NCI-H526 (cell line): Measurements from ENCODE around the gene UFD1.

Experiments
- DNase-seq, 2 experiments: peaks; one replicate each; lab custom pipeline; 2025; lab: John Stamatoyannopoulos, UW

UFD1 gene

DNA sequence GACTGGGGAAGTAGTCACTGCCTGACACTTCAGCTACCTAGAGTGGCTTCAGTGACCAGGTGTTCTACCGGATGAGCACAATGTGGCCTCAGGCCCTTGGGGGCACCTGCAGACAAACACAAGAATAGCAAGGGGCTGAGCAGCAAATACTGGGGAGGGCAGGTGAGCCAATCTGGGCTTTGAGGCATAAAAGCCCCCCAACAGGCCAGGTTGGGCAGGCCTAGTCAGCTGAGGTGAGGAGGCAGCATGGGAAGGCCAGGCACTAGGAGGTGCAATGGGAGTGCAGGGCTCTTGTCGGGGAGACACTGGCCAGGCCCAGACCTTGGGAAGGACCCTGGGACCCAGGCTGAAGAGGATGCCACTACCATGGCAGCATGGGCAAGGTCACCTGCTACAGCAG is 9.0 kb downstream of the UFD1 start:
- DNase-seq: no peak

DNA sequence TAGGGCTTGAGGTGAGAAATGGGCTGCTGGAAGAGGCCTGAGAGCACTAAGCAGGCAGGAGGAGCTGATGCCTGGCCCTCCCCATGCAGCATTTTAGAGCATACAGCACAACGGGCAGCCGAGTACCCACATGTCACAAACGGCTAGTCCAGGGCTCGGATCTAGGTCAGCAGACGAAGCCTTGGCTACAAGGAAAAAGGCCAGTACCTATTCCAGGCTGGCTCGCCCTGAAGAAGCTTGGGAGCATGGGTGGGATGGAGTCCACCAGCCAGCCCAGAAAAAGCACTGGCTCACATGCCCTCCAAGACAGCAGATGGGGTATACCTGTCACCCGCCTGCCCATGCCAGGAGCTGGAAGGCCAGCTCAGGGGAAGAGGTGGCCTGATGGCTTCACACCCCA is 9.6 kb downstream of the UFD1 start:
- DNase-seq: no peak

DNA sequence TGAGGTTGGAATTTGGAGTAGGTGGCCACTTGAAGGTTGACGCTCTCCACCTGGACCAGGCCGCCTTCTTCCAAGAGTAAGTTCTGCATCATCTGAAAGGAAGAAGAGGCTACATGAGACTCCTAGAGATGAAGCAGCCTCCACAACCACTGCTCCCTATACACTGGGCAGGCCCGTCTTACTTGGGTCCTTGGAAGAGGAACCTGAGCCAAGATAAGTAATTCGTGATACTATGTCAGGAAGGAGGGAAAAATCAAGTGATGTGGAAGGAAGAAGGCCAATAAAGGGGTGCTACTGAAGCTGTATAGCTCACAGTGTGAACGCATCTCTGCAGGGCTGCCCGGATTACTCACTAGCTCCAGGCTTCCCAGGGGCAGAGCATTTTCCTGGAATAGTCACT is 11.1 kb downstream of the UFD1 start:
- DNase-seq: no peak

DNA sequence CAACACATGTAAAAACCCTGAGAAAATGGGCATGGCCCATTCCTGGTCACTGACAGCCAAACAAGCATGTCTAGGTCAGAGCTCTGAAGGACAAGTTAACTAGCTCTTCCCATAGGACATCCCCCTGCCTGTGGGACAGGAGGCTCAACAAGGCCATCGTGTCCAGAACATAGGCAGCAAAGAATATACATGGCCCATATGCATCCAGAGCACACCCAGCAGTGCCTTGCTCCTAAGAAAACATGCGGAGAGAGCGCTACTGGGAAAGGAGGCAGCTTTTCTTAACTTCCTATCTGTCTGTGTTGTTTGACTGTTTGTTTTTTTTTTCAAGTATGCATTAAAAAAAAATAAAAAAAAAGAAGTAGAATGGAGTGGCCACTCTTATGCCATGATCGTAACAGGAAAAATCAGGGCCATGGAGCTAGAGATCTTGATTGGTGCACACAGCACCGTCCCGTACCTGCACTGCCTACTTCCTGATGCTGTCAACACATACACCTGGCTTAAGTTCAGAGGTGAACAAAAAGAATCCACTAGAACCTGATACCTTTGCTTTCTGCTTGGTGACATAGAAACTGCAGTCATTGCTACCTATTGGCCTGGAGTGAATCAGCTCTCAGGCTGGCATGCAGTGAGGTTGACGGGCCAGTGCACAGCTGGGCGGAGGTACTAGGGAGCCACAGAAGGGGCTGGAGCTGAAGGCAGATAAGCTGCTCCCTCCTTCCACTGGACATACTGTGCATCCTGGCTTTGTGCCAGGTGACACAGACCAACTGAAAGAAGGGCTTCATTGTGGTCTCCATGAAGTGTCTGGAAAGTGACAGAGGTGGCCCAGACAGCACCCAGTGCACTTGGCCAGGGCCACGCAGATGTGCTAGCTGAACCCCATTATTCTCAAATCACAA is 11.9 kb downstream of the UFD1 start:
- DNase-seq: no peak

DNA sequence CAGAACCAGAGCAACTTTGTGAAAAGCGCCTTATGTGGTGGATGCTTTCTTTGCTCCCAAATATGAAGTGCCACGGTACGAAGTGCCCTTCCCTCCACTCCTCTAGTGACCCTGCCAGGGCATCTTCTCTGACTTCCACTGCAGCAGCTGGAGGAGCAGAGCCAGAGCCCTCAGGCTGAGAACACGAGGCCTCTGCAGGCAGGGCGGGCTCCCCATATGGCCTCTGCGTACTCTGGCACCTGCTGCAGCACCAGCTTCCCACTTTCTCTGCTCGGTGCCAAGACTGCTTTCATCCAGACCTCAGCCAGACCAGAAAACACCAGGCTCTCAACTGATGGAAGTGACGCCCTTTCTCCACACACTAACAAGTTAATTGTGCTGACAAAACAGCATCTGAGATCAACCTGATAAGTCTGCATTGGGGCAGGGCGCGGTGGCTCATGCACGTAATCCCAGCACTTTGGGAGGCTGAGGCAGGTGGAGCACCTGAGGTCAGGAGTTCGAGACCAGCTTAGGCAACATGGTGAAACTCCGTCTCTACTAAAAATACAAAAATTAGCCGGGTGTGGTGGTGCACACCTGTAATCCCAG is 12.8 kb downstream of the UFD1 start:
- DNase-seq: no peak

DNA sequence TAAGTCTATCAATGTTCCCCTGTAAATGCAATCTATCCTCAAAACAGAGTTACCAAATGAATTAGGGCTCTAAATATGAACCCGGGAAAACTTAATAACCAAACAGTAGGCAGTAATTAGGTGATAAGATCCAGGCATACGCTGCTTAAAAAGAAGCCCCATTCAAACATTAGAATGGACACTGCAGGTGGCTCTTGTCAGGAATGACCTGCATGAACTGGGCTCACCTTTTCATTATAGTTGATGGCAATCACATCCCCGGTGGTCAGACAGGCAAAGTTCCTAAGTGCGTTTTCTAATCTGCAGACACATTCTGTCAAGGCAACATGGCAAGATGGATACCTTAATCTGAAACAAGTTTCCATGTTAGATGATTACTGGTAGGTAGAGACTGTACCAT is 14.0 kb downstream of the UFD1 start:
- no peak for DNase-seq

DNA sequence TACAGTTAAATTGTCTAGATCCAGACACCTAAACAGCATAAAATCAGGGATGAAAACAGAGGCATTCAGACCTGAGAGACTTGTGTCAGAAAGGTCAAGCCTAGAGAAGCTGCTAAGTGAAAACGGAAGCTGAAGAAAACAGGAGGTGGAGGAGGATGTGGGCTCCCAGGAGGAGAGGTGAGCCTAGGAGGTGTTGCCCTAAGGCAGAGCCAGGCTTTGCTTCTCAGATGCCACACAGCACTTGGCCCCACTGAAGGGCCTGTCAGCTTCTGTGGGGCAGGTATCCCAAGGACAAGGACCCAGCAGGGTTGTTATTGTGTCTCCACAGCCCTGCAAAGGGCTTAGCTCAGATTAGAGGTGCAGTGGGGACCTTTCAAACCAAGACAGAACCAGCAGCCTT is 14.4 kb downstream of the UFD1 start:
- DNase-seq: no peak

DNA sequence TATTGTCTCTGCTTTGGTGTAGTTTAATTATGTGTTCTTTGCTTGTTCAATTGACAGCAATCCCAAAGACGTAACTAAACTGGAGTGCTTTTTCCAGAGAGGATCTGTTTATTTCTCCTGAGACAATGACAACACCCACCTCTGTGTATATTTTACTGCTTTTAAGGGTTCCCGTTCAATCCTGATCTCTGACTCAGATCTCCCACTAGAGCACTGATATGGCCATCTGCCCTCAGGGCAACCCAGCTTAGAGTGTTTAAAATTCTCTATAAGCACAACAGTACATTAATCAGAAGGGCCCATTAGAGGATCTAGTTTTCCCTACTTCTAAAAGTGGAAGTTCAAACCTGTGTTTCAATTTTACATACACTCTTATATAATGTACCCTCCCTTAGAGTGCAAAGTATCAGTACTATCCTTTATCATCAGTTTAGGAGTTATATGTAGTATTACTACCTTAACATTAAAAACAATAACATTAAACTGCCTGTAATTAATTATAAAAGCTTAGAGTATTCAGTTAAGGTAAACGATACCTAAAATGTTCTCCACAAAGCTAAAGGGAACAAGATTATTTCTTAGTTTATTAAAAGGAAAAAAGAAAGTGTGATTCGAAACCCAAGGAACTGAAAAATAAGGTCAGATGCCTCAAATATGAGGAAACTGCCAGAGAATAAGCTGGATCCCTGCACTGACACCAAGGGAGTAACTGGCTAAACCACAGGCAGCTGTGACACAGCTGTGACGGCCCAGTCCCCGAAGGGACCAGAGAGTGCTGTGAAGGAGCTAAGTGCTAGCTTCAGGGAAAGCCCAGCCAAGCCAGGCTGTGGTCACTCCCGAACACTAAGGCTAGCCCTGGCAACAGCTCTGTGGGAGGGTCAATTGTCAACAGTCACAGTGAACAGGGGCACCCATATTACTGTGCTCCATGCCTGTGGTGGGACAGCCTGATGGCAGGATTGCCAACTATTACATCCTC is 15.2 kb downstream of the UFD1 start:
- DNase-seq: no peak

DNA sequence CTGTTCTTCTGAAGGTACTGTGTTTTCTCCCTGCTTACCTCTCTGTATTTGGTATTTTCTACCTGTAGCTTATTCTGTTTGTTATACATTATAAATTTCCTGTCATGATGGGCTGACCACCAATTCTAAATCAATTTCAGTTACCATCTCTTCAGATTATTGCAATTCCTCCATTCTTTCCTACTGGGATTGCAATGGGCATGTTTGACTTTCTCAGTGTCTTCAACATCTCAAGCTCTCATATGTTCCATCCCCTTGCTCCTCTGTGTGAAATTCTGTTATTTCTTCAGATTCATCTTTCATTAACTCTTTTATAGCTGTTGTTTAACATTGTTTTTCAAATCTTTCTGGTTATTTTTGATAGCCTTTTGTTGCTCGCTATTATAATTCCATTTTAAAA is 16.0 kb downstream of the UFD1 start:
- no peak for DNase-seq

DNA sequence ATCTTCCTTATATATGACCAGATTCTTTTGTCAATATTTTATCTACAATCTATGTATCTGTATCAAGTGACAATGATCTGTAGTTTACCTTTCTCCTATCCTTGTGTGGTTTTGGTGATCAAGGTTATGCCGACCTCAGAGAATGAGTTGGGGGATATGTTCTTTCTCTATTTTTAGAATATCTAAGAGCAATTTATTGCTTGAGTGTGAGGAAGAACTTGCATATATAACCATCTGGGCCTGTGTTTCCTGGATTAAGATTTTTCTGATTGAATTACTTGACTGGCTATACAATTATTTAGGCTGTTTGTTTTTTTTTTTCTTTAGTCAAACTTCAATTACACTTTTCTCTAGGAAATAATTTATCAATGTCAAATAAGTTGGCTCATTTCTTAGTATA is 17.5 kb downstream of the UFD1 start:
- DNase-seq: no peak

DNA sequence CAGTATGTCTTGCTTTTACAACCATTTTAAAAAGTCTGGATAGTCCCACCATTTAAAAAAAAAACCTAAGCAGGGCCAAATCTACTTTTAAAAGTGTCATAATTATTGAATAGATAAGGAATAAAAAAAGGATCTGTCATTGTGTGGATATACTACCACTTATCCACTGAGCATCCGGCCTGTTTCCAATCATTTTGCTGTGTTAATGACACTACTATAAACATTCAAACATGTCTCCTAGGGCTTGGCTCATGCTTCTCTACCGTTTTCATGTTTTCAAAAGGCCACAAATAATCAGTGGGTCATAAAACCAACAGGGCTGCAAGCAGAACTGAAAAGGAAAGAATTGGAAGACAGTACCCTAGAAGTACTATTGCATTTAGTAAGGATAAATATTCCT is 19.0 kb downstream of the UFD1 start:
- DNase-seq: no peak

DNA sequence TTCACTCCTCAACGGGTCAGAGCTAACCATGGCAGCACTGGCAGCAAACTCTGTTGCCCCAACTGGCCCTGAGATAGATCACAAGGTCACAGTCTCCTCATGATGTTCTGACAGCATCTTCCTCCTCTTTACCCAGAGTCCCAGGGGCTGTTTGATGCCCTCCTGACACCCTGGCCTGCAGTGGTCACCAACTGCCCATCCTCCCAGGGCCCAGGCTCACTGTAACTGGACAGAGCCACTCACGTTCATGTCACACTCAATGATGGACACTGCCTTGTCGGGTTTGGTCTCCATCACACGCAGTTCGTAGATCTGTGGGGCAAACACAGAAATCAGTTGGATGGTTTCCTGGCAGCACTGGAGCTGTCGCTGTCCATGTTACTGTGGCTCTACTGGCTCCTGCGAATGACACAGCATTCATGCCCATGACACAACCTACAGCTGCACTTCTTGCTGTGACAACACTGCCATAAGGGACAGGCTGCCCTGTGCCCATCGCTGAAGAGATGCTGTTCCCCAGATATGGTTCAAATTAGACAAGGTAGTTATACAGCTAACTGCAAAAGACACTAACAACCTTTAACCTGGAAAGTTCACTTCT is 21.1 kb downstream of the UFD1 start:
- DNase-seq: no peak

DNA sequence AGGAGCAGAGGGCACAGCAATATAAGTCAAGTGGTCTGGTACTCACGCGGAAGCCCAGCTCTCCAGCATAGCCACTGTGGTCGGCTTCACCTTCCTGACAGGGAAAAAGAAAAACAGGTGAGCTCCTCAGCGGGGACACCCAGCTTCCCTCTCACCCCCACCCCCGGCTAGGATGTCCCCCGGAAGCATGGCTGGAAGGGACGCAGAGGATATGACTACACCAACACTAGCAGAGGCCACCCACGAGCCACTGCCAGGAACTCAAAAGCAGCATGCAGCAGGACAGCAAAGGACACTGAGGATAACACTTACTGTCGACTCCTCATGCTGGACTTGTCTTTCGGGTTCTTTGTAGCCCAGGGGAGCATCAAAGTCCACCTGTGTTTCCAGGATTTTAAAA is 22.5 kb downstream of the UFD1 start:
- DNase-seq: no peak

DNA sequence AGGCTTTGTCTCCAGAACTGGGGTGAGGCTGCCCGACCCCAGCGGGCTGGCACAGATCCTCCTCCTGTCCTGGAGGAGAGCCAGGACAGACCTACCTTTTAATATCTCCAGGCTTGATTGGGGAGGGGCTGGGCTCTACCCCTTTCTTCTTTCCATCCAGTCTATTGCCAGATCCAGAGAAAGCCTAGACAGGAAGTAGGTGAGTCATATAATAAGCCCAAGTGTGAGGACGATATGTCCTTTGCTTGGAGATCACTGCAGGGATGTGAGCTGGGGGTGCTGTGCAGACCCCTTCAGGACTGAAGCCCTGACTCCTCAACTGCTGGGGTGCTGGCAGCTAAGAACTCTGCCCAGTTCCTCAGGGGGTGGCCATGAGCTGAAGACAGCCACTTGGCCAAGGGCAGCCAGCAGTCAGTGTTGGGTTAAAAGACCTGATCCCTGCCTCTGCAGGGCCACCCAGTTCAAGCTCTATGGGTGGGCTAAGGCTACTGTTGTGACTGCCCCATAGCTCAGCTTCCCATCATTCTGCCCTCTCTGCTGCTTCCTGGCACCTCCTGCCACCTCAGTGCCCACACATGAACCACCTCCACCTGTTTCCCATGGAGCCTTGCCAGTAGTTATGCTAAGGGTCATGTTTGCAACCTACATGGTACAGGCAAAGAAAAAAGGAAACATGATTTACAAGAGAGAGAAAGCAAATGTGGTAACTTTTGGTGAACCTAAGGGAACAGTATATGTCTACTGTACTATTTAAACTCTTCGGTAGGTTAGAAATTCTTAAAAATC is 23.2 kb downstream of the UFD1 start:
- no peak for DNase-seq

DNA sequence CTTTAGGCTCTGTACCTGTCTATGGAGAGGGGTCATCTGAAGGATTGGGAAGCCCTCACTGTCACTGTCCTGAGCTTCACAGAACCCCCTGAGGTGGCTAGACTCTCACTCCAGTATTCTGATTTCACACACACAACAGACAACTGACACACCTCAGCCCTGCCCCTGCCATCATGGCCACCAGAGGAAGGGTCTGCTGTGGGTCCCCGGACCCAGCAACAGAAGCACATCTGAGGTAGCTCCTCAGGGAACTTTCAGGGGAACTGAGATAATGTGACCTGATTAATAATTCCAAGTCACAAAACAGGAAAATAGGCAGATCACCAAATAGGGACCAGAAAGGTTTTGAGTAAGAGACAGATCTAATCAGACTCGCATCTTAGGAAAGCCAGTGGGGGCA is 24.0 kb downstream of the UFD1 start:
- DNase-seq: no peak

DNA sequence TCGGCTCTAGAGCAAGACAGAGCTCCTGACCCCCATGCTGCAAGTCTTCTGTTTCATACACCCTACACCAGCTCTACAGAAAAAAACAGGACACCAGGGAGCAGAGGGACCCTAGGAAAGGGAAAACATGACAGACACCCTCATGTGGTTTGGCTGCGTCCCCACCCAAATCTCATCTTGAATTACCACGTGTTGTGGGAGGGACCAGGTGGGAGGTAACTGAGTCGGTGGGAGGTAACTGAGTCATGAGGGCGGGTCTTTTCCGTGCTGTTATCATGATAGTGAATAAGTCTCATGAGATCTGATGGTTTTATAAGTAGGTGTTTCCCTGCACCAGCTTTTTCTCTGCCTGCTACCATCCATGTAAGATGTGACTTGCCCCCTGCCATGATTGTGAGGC is 24.8 kb downstream of the UFD1 start:
- no peak for DNase-seq

DNA sequence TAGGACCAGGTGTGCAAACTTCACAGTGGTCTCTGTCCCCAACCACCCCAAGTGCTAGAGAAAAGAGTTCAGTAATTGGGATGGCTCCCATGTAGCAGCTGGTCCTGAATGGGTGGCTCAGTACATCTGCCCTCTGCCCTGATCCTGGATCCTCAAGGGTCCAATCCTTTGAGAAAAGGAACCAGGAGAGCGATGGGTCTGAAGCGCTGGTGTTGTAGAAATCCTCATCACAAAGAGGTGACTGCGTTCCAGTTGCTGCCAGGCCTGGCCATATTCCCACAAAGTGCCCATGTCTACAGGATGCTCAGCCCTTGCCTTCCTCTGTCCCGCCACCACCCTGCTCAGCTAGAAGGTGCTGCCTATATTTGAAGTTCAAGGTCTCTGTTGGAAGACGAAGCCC is 25.3 kb downstream of the UFD1 start:
- DNase-seq: no peak

DNA sequence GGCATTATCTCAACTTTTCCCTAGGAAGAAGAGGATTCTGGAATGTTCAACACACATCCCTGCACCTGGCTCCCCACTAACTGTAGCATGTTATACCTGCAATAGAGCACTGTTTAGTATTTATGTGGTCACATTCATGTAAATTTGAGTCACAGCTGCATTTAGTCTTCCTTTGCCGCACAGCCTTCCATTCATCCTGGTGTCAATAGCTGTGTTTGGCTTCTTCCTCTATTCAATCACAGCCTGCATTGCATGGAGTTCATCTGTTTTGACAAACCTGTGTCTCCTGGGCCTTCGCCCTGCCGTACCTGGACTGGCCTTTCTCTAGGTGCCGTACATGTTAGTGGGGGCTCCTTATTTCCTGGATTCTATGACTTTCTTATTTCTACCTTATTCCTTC is 27.4 kb downstream of the UFD1 start:
- DNase-seq: no peak

DNA sequence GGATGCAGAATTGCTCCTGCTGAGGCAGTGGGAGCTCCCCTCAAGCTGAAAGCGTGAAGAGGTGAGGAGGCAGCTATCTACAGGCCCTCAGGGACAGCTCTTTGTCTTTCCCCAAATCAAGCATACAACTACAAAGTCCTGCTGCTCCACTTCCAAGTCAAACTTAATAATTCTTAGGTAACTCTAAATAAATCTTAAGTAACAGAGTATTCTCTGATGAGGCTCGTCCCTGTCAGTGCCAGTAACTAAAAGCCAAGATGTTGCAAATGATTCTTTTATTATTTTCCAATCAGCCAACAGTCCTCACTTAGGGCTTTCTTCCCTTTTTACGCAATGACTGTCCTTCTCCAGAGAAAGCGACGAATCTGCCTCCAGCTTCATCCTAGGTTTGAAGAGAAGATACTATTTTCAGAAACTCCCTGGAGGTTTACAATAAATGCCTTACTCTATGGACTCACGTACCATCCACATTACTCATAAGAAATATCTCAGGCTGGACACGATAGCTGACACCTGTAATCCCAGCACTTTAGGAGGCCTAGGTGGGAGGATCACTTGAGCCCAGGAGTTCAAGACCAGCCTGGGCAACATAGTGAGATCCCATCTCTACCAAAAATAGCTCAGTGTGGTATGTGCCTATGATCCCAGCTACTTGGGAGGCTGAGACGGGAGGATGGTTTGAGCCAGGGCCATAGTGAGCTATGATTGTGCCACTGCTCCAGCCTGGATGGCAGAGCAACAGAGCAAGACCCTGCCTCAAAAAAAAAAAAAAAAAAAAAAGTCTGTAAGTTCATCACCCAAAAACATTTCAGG is 28.4 kb downstream of the UFD1 start:
- no peak for DNase-seq

DNA sequence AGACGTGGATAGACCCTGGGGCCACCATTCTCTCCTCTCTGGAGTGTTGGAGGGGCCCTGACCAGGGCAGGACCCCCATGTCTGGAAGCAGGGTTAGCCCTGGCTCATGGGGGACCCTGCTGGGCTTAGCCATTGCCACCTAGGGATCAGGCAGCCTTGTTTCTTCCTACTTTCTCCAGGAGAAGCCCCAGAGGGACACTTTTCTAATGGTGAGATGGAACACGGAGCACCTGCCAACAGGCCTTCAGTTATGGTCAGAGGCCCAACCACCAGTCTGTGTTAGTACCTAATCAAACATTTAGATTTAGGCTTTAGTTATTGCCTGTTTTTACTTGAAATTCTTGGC is 29.6 kb downstream of the UFD1 start:
- DNase-seq: no peak
